Measurements from ENCODE around the gene AADAC.
"Not testable (repeated sequence)": the region's sequence is repeated elsewhere in the genome, so short reads cannot be mapped to it uniquely, and the experiment has no call there.

Gene AADAC

DNA sequence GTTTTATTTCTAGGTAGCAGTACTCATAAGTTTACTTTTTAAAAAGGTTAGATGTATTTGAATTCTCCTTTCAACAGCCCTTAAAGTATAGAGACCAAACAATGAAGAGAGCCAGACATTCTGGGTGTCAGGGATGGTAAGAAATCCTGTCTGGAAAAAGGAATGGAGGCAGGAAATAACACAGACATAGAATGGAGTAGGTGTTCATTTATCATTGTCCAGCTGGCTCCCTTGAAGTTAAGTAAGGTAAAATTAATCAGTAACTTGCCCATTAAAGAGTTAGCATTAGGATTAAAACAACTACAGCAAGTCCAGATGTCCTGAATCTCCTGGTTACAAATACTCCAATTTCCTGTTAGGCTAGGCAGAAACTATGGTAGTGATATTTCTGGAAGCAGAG is 46.0 kb downstream of the AADAC start:
- no peak for FAIRE-seq

DNA sequence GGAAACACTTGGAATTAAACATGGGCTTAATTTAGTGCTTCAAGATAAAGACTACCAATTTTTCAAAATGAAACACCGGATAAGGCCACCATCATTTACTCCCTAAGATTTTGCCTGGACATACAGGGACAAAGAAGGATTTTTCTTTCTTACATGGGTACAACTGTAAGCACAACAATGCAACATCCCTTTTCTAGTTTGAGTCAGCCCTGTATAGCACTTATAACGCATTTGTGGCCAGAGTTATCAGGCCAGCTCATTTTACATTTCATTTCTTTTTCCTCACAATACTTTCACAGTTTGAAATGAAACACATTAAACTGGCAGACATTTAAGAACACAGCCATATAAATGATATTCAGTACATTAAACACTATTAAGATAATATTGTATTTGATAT is 49.7 kb downstream of the AADAC start:
- no peak for FAIRE-seq

DNA sequence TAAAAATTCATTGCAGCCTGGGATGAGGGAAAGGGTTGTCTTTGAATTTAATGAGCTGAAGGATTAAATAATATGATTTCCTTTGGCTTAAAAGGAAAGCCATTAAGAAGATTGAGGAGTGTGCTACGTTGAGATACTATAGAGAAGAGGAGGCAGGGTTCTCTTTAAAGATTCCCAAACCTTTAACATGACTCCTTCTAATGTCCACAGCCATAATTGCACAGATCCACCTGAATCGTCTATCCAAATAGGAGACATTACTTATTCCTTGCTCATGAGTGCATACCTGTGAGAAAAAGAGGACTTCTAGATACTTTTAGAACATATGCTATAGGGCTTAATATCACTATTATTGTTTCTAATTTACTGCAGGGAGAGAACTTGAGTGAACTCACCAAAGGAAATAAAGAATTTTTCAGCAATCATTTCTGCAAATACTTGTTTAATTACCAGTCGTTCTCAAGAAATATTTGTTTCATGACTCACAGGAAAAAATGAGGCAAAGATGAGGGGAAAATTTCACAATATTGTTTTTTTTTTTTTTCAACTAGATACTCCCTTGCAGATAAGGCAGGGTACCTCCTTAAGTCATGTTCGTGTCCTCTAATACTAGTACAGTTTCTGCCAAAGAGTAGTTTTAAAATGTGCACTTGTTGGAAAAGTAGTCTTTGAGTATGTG is 50.6 kb downstream of the AADAC start:
- FAIRE-seq, result no peak

DNA sequence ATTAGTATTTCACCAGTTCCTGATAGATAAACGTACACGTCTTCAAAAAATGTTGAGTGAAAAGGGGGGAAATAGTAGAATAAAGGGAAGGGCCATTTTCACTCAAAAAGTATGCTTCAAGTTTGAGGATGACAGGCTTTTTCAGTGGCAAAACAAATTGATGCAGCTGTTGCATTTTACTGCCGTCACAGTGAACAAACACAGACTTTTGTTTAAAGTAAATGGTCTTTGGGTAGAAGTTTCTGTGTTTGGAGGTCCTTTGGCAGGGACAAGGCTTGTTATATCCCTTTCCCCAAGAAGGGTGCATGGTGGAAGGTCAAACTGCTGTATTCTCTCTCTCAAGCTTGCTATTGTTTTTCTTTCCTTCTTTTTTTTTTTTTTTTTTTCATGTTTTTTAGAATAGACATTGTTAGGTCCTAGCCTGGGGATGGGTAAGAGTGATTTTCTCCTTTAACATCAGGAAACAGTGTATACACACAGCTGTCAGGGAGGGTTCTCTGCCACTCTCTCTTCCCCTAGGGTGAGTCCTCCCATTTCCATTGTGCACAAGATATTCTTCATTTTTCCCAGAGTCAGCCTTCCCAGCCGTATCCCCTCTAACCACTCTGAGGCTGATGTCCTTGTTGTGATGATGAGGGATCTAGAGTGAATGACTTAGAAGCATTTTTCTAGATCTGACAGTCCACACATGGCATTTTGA is 52.9 kb downstream of the AADAC start:
- FAIRE-seq, result no peak

DNA sequence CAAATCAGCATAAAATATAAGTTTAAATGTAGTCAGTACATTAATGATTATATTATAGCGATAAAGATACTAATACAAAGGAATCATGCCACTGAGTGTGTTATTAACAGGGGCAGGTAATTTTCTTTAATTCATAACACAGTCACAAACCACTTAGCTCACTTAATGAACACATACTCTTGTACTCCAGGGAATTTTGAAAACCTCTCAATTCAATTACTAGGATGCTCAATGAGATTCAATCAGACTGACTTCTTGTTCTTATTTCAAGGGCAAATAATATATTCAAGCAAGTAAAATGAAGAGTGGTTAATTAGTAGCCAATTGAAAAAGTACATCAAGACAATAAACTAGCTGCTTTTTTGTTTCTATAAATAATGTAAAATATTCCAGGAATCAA is 53.8 kb downstream of the AADAC start:
- FAIRE-seq, result no peak

DNA sequence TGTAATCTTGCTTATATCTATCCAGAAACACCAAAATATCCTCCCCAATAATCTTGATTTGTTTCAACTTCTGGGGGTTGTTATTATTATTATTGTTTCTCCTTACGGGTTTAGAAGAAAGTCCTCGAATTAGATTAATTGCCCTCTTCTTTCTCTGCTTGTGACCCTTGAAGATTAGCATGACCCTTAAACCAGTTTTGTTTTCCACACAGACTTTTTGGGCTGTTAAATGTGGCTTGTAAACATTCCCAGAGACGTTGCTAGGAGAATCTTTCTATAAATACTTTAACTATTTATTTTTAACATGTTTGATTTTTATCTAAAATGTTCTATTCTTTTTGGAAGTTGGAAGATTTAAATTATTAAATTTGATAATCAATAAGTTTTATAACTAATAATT is 55.3 kb downstream of the AADAC start:
- peak; percentile 28 for FAIRE-seq

DNA sequence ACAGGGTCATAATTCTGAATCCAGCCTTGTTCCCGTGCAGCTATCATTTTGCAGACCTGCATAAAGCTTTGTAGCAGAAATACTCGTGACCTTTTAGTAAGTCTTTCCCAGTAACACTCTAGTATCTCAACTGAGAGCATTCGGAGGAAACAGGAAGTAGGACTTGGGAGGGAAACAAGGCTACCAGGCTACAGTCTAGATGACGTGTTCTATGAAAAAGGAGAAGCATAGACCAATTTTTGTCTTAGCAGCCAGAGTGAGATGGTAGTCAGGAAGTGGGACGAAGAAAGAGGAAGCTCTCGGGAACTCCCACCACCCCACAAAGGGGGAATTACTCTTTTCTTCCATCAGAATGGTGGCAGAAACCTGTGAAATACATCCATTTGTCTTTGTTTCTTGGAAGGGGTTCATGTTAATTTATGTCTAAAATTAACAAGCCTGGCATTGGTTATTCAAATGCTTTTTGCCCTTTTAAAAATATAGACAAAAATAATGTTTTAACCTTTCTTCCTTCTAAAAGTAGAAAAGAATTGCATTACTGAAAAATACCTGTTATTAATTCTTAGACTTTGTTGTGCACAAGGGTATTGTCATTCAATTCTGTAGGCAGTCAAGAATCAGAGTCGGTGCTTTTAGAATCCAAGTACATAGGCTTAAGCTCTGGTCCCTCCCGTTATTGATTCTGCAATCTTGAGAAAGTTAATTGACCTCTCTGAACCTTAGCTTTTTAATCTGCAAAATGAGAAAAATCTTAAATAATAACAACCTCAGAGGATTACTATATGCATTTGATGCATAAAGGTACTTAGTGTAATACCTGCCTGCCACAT is 57.9 kb downstream of the AADAC start:
- FAIRE-seq, result no peak

DNA sequence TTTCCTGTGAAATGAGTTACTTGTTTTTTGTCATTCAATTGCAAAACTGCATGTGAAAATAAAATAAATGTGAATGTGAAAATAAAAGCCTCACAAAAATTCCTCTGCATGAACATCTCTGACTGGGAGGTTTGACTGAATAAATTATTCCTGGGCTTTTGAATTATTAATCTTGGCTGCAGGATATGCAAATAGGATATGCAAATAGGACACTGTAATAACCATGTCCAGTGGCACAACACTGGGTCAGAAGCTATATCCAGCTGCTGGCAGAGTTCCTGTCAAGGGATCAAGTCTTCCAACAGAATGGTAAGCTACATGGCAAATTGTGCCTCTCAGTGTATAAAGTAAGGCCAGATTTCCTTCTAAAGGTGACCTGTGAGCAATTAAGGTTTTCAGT is 59.5 kb downstream of the AADAC start, which contains the start of gene SUCNR1:
Gene SUCNR1 (plus strand): TSS at position 246 of the 400 bp plus-strand sequence. CDS start 6,250 bp downstream, outside the sequence.
- FAIRE-seq, result no peak

DNA sequence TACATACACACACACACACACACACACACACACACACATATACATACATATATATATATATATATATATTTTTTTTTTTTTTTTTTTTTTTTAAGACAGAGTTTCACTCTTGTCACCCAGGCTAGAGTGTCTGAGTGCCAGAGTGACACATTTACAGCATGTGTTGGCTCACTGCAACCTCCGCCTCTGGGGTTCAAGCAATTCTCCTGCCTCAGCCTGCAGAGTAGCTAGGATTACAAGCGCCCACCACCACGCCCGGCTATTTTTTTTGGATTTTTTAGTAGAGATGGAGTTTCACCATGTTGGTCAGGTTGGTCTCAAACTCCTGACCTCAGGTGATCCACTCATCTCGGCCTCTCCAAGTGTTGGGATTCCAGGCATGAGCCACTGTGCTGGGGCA is 60.2 kb downstream of the AADAC start:
- FAIRE-seq, result not testable (repeated sequence)

DNA sequence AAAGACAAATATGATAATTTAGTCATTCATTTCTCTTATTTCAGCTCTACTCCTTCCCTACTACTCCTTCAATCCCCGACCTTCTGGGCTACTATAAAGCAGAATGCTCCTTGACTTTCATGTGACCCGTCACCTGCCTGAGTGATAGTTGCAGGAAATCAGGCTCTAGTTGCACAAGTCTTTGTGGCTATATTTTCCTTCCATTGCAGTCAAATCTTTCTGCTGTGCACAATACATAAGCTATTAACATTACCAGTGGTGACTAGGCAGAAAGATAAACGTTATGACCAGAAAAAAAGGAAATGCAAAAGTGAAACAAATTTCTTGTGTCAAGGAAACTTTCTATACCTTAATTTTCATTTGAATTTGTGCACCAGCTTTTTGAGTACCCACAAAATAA is 61.8 kb downstream of the AADAC start:
- FAIRE-seq, result no peak

DNA sequence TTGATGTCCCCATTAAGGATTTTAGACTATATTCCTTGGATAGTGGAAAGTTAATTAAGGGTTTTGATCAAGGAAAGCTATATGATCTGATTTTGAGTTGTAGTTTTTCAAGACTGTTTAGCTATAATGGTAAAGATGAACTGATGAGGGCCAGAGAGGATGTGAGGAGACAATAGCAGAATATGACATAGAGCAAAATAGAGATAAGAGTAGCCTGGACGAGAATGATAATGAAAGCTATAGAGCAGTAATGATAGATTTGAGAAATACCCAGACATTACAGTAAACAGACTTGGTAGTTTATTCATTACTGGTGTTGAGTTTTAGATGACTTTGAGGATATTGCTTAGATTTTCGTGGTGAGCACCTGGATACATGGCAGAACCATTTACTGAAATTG is 63.4 kb downstream of the AADAC start:
- FAIRE-seq, result no peak

Measured in TTC549 (cell line).